Measurements from ENCODE around the gene TSPAN9.

- TF ChIP-seq POLR2A (IDR thresholded peaks at IDR 0.05) (no peak), CTCF (IDR thresholded peaks at IDR 0.05) (no peak)
These were observed 53.1 kb downstream of the TSPAN9 start for GRCh38 chr12:3130057-3130830.

All from testis (tissue), 2 donors.